GM21825 (cell line): ENCODE data around the gene PPP1R14B.

Experiments
- ATAC-seq: cut with Tn5 transposase; IDR thresholded peaks from one replicate; pipeline ENCODE4 v1.9.1; 2021; ENCODE audit warnings: mild to moderate bottlenecking, moderate library complexity; ENCODE audit not compliant: unreplicated experiment

The PPP1R14B gene

GRCh38 chr11:64261556-64262080 is 14.9 kb upstream of the PPP1R14B start:
- no peak for ATAC-seq

GRCh38 chr11:64260147-64260708 is 13.5 kb upstream of the PPP1R14B start:
- ATAC-seq: no peak

GRCh38 chr11:64259533-64260067 is 12.9 kb upstream of the PPP1R14B start:
- ATAC-seq: no peak

- ATAC-seq: no peak
These were observed 12.3 kb upstream of the PPP1R14B start for GRCh38 chr11:64258946-64259532.

GRCh38 chr11:64258356-64258755 is 11.6 kb upstream of the PPP1R14B start:
- ATAC-seq: no peak

GRCh38 chr11:64256300-64256699 is 9.6 kb upstream of the PPP1R14B start:
- no peak for ATAC-seq

GRCh38 chr11:64255135-64256128 is 8.7 kb upstream of the PPP1R14B start:
- ATAC-seq: no peak

- no peak for ATAC-seq
These were observed 7.6 kb upstream of the PPP1R14B start for GRCh38 chr11:64254326-64254725.

GRCh38 chr11:64253481-64253880 is 6.7 kb upstream of the PPP1R14B start:
- no peak for ATAC-seq

- ATAC-seq: no peak
These were observed 6.3 kb upstream of the PPP1R14B start for GRCh38 chr11:64253043-64253442.

- ATAC-seq: no peak
These were observed 5.5 kb upstream of the PPP1R14B start for GRCh38 chr11:64252003-64252872.

GRCh38 chr11:64251753-64252002 is 4.9 kb upstream of the PPP1R14B start:
- ATAC-seq: no peak

- peak; percentile 38 for ATAC-seq
These were observed 4.4 kb upstream of the PPP1R14B start, which contains the start of gene PLCB3 for GRCh38 chr11:64251016-64251752. TSS of gene PLCB3 (plus strand) at chr11:64251530. CDS start at chr11:64251650, 120 bp downstream.

- ATAC-seq: no peak
These were observed 3.8 kb upstream of the PPP1R14B start for GRCh38 chr11:64250415-64251015.

- ATAC-seq: no peak
These were observed 3.0 kb upstream of the PPP1R14B start for GRCh38 chr11:64249563-64250414.

GRCh38 chr11:64249038-64249437 is 2.3 kb upstream of the PPP1R14B start:
- no peak for ATAC-seq

- ATAC-seq: no peak
These were observed 1.8 kb upstream of the PPP1R14B start for GRCh38 chr11:64248578-64248977.

- no peak for ATAC-seq
These were observed 1.2 kb upstream of the PPP1R14B start for GRCh38 chr11:64247729-64248531.
